A549 (cell line): Measurements from ENCODE around the gene TXNL4A.

Experiments
- CBX8 ChIP-seq: fragments of 200-600 bp; sonication (generic); IDR thresholded peaks from 2 replicates; pipeline ENCODE4 v1.6.1; 2016
- CEBPB ChIP-seq, 2 experiments: fragments of >200 bp in 1 of 2; sonication (Bioruptor Twin) in 1 of 2; formaldehyde crosslinking in 1 of 2; IDR thresholded peaks; 2 replicates each; pipeline ENCODE4 v1.6.1; 2012 to 2016
- FOSL2 ChIP-seq, 2 experiments: fragments of 450-650 bp in 1 of 2; fragments of >200 bp in 1 of 2; sonication (Bioruptor Twin) in 1 of 2; formaldehyde crosslinking; IDR thresholded peaks; 2 replicates each; pipeline versions ENCODE4 v1.5.0 to v1.6.1; 2016 to 2020; ENCODE audit warnings: mild to moderate bottlenecking in 1 of 2, moderate library complexity in 1 of 2
- POLR2A ChIP-seq: IDR thresholded peaks from 2 replicates; pipeline ENCODE4 v1.6.1; 2012; ENCODE audit warnings: mild to moderate bottlenecking, low read length
- TF ChIP-seq, protein P1 (sequence below): fragments of 450-650 bp; IDR thresholded peaks from 2 replicates; pipeline ENCODE4 v1.6.1; 2014; ENCODE audit warnings: antibody characterized with exemption
- TF ChIP-seq, protein P2 (sequence below): fragments of >200 bp; sonication (Bioruptor Twin); formaldehyde crosslinking; IDR thresholded peaks from 3 replicates; pipeline ENCODE4 v1.5.1; 2016

DNA sequence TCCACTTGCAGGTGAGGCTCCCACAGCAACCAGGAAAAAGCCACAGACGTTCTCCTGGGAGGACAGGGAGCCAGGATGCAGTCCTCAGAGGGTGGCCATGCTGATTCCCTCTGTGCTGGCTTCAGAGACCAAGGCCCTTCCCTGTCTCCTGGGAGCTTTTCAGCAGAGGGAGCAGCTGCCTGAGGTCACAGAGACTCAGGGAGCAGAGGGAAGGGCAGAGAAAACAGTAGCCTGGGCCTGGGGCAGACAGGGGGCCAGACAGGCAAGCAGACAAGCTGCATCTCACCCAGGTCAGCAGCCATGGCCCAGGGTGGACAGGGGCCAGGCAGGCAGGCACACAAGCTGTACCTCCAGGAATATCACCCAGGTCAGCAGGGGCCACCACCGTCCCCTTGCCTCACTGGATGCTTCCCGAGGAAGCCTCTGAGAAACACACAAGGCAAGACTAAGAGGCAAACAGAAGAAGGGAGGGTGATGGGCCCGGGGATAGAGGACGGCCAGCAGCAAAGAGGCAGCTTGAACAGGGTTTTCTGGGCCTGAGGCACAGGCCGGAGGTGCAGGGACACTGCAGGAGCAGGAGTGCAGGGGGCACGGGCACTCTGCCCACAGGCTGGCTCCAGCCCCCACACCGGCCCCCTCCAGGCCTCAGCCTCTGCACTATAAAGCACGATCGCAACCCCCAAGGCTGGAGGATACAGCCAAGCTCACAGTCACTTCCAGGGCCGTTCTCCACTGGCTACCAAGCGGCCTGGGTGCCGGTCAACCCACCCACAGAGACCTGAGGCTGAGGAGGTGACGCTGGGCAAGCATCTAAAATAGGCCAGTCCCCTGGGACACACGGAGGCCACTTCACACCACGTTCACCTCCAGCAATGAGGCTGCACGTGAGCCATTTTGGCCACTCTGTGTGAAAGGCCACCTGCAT lies 43.0 kb downstream of the TXNL4A start:
- TF ChIP-seq FOSL2 (IDR thresholded peaks at IDR 0.05) (no peak), FOSL2 (CRISPR knock-in tag; IDR thresholded peaks at IDR 0.05) (no peak), POLR2A (no peak), CEBPB (IDR thresholded peaks at IDR 0.05) (no peak), CBX8 (no peak)
- TF ChIP-seq, protein P1, sequence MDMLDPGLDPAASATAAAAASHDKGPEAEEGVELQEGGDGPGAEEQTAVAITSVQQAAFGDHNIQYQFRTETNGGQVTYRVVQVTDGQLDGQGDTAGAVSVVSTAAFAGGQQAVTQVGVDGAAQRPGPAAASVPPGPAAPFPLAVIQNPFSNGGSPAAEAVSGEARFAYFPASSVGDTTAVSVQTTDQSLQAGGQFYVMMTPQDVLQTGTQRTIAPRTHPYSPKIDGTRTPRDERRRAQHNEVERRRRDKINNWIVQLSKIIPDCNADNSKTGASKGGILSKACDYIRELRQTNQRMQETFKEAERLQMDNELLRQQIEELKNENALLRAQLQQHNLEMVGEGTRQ = no peak
- TF ChIP-seq, protein P2, sequence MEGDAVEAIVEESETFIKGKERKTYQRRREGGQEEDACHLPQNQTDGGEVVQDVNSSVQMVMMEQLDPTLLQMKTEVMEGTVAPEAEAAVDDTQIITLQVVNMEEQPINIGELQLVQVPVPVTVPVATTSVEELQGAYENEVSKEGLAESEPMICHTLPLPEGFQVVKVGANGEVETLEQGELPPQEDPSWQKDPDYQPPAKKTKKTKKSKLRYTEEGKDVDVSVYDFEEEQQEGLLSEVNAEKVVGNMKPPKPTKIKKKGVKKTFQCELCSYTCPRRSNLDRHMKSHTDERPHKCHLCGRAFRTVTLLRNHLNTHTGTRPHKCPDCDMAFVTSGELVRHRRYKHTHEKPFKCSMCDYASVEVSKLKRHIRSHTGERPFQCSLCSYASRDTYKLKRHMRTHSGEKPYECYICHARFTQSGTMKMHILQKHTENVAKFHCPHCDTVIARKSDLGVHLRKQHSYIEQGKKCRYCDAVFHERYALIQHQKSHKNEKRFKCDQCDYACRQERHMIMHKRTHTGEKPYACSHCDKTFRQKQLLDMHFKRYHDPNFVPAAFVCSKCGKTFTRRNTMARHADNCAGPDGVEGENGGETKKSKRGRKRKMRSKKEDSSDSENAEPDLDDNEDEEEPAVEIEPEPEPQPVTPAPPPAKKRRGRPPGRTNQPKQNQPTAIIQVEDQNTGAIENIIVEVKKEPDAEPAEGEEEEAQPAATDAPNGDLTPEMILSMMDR = no peak
